Body of pancreas (tissue), 4 donors: ENCODE measurements around the gene MAPT. TPM values are rescaled to one million over a fixed set of nuclear protein-coding genes. Genes with fewer than 3 reads are reported as not detected.

ENCODE experiments used
- ATAC-seq: fragments of 150-250 bp; one replicate; pipeline ENCODE4 v1.9.1; 2016
- DNase-seq, 4 donors: peaks; one replicate each; pipeline ENCODE4 v3.0.0-alpha.2; 2019
- H3K27ac ChIP-seq, 4 donors: fragments of 200-600 bp; sonication (generic); 1 replicate in 3 of 4; 2 replicates in 1 of 4; pipeline versions ENCODE4 v1.5.1 to v1.6.1; 2016 to 2019; ENCODE audit warnings: mild to moderate bottlenecking in 1 of 4, mixed read lengths in 1 of 4, moderate library complexity in 1 of 4
- H3K27me3 ChIP-seq, 2 donors: fragments of 200-600 bp; sonication (generic); one replicate each; pipeline ENCODE4 v1.6.0; 2016; ENCODE audit warnings: mild to moderate bottlenecking in 1 of 2
- H3K36me3 ChIP-seq, 2 donors: fragments of 200-600 bp; sonication (generic); replicated peaks in 1 of 2; 2 replicates each; pipeline ENCODE4 v1.5.1; 2016; ENCODE audit warnings: low read depth in 2 of 2; ENCODE audit not compliant: insufficient read depth in 1 of 2
- H3K4me1 ChIP-seq: fragments of 200-600 bp; sonication (generic); one replicate; pipeline ENCODE4 v1.6.0; 2016
- H3K4me3 ChIP-seq, 2 donors: fragments of 200-600 bp; sonication (generic); 1 replicate in 1 of 2; 2 replicates in 1 of 2; pipeline ENCODE4 v1.5.1; 2016 to 2019
- H3K9me3 ChIP-seq, 3 donors: fragments of 200-600 bp; sonication (generic); 1 replicate in 2 of 3; 2 replicates in 1 of 3; pipeline ENCODE4 v1.5.1; 2016
- CTCF ChIP-seq, 7 experiments: fragments of 450-650 bp in 4 of 7; fragments of 200-600 bp in 3 of 7; sonication (generic) in 3 of 7; IDR thresholded peaks; one replicate each; pipeline ENCODE4 v1.5.1; 2016 to 2019; ENCODE audit warnings: antibody characterized with exemption in 7 of 7
- POLR2A ChIP-seq, 3 donors: fragments of 450-650 bp; IDR thresholded peaks; one replicate each; pipeline ENCODE4 v1.6.1; 2016; ENCODE audit warnings: antibody characterized with exemption in 3 of 3, mild to moderate bottlenecking in 2 of 3
- WGBS, 2 donors: methylation state at CpG; one replicate each; pipeline ENCODE4 v1.1.5; 2017; 5-methylcytosine and 5-hydroxymethylcytosine counted together
- intact Hi-C: fragments of 100-400 bp; cut with DNase I; formaldehyde crosslinking; loops from one replicate; pipeline ENCODE4 v1.15.1; 2023
- total RNA-seq, 2 donors: library from RNA; depleted of rRNA; stranded (reverse); fragments of >200 nt; gene quantifications; one replicate each; pipeline ENCODE4 v1.1.0, GENCODE V29; 2016

MAPT gene
- 1 to 10 TPM; 1.6 to 2.3 TPM for total RNA-seq

GRCh38 chr17:45894022-45894784 lies at the start of gene MAPT:
TSS of gene MAPT (plus strand) at chr17:45894554. CDS start at chr17:45962338, 67,784 bp downstream.
- intact Hi-C loops: no loop called here
- Histone ChIP-seq H3K27ac (peak within 1 kb of the TSS; percentile 2 to 63 (median 33)), H3K4me3 (peak within 1 kb of the TSS; percentile 63 to 68), H3K27me3 (peaks cover 0 to 21% of the 10 kb centered on the region in 2 donors), H3K36me3 (no peaks in the 10 kb centered on the region), H3K9me3 (no peaks in the 10 kb centered on the region), H3K4me1 (peaks cover 37% of the 10 kb centered on the region)
- ATAC-seq (peak; percentile 98), DNase-seq (peak; percentile 93)
- TF ChIP-seq CTCF (IDR thresholded peaks at IDR 0.05): peak; percentile 53 to 99 (median 99)
- peak in 2 of 3 donors; percentile 45 to 50 for TF ChIP-seq POLR2A (IDR thresholded peaks at IDR 0.05)
- WGBS, 2 donors: 0 to 16% methylated on average over 19 to 92 of the region's 97 CpGs

- H3K27ac ChIP-seq: no peak within 1 kb of the TSS
- intact Hi-C loops: no loop called here
- no peak within 1 kb of the TSS for H3K4me3 ChIP-seq
- H3K9me3 ChIP-seq: no peaks in the 10 kb centered on the region
- ATAC-seq (no peak), DNase-seq (no peak)
- no peak for TF ChIP-seq CTCF (IDR thresholded peaks at IDR 0.05)
- H3K27me3 ChIP-seq: no peaks in the 10 kb centered on the region
- WGBS, 2 donors: 75 to 84% methylated on average over 9 to 25 of the region's 25 CpGs
- H3K4me1 ChIP-seq: no peaks in the 10 kb centered on the region
- H3K36me3 ChIP-seq: no peaks in the 10 kb centered on the region
Measured at GRCh38 chr17:45844695-45845375, 49.5 kb upstream of the MAPT start, which contains the start of gene SPPL2C. TSS of gene SPPL2C (plus strand) at chr17:45844881. CDS start at chr17:45844907, 26 bp downstream.

- no peaks in the 10 kb centered on the region for H3K36me3 ChIP-seq
- DNase-seq (no peak), ATAC-seq (no peak)
- no peaks in the 10 kb centered on the region for H3K9me3 ChIP-seq
- TF ChIP-seq POLR2A (IDR thresholded peaks at IDR 0.05) (no peak), CTCF (IDR thresholded peaks at IDR 0.05) (no peak)
- no peaks in the 10 kb centered on the region for H3K27me3 ChIP-seq
- H3K27ac ChIP-seq: no peak overlapping the region
- H3K4me1 ChIP-seq: no peaks in the 10 kb centered on the region
- intact Hi-C loops: no loop called here
- no peak overlapping the region for H3K4me3 ChIP-seq
- WGBS, 2 donors: 85 to 87% methylated on average over 23 to 32 of the region's 35 CpGs
Measured at GRCh38 chr17:45845376-45846185, 48.8 kb upstream of the MAPT start.

- H3K4me1 ChIP-seq: no peaks in the 10 kb centered on the region
- DNase-seq (no peak), ATAC-seq (no peak)
- H3K36me3 ChIP-seq: no peaks in the 10 kb centered on the region
- no peak overlapping the region for H3K27ac ChIP-seq
- intact Hi-C loops: no loop called here
- no peaks in the 10 kb centered on the region for H3K9me3 ChIP-seq
- no peak overlapping the region for H3K4me3 ChIP-seq
- 81 to 87% methylated on average over 9 to 10 of the region's 10 CpGs for WGBS, 2 donors
- TF ChIP-seq POLR2A (IDR thresholded peaks at IDR 0.05) (no peak), CTCF (IDR thresholded peaks at IDR 0.05) (no peak)
- no peaks in the 10 kb centered on the region for H3K27me3 ChIP-seq
Measured at GRCh38 chr17:45846223-45846622, 48.1 kb upstream of the MAPT start.
